Measurements from ENCODE around the gene TMEM88. TPM values are rescaled to one million over a fixed set of nuclear protein-coding genes. Genes with fewer than 3 reads are reported as not detected.
A peak's percentile ranks its signal among the peaks of the same experiment; 100 is the strongest.

The TMEM88 gene
- total and polyA plus RNA-seq, 2 of the 13 experiments (the other 11 are each of a cell fraction or from before 2014, with no cell fraction given): 0.31 to 0.66 TPM

DNA sequence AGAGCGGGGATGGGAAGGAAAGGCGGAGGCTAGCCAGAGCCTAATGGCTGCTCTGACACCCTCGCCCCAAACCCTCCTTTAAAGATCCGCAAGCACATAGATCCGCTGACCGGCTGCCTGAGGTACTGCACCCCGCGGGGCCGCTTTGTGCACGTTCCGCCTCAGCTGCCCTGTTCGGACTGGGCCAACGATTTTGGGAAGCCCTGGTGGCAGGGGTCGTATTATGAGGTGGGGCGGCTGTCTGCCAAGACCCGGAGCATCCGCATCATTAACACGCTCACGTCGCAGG lies 3.6 kb downstream of the TMEM88 start (continued):
- TF ChIP-seq, protein P1, sequence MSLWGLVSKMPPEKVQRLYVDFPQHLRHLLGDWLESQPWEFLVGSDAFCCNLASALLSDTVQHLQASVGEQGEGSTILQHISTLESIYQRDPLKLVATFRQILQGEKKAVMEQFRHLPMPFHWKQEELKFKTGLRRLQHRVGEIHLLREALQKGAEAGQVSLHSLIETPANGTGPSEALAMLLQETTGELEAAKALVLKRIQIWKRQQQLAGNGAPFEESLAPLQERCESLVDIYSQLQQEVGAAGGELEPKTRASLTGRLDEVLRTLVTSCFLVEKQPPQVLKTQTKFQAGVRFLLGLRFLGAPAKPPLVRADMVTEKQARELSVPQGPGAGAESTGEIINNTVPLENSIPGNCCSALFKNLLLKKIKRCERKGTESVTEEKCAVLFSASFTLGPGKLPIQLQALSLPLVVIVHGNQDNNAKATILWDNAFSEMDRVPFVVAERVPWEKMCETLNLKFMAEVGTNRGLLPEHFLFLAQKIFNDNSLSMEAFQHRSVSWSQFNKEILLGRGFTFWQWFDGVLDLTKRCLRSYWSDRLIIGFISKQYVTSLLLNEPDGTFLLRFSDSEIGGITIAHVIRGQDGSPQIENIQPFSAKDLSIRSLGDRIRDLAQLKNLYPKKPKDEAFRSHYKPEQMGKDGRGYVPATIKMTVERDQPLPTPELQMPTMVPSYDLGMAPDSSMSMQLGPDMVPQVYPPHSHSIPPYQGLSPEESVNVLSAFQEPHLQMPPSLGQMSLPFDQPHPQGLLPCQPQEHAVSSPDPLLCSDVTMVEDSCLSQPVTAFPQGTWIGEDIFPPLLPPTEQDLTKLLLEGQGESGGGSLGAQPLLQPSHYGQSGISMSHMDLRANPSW (CRISPR knock-in tag; IDR thresholded peaks at IDR 0.05; ENCODE audit: borderline replicate concordance): no peak
- TF ChIP-seq ZSCAN30 (CRISPR knock-in tag; IDR thresholded peaks at IDR 0.05) (no peak), ZC3H13 (CRISPR knock-in tag; IDR thresholded peaks at IDR 0.05) (no peak), KAT8 (CRISPR knock-in tag; IDR thresholded peaks at IDR 0.05) (0 out of 2 replicates have a peak, but pooled peaks have one; percentile 4), HOXA5 (CRISPR knock-in tag; IDR thresholded peaks at IDR 0.05) (0 out of 2 replicates have a peak, but pooled peaks have one; percentile 38), TBL1XR1 (IDR thresholded peaks at IDR 0.05; ENCODE audit: borderline replicate concordance, low read length, partially characterized antibody) (no peak), NR1H2 (CRISPR knock-in tag; IDR thresholded peaks at IDR 0.05; ENCODE audit: borderline replicate concordance, low read depth) (no peak), U2AF1 (optimal IDR thresholded peaks at IDR 0.05; ENCODE audit: low read depth, low read length) (no peak), PHF5A (CRISPR knock-in tag; IDR thresholded peaks at IDR 0.05; ENCODE audit: low read depth, unreplicated experiment) (no peak), SNRNP70 (IDR thresholded peaks at IDR 0.05; ENCODE audit: low read depth, low read length) (no peak), SCMH1 (CRISPR knock-in tag; IDR thresholded peaks at IDR 0.05; ENCODE audit: borderline replicate concordance) (no peak), SIX1 (CRISPR knock-in tag; IDR thresholded peaks at IDR 0.05; ENCODE audit: borderline replicate concordance) (no peak), KDM2A (CRISPR knock-in tag; IDR thresholded peaks at IDR 0.05; ENCODE audit: borderline replicate concordance, low read depth) (no peak), SMAD3 (CRISPR knock-in tag; IDR thresholded peaks at IDR 0.05) (no peak), FIP1L1 (IDR thresholded peaks at IDR 0.05; ENCODE audit: borderline replicate concordance, insufficient read depth, low read depth, low read length) (no peak), ZNF138 (CRISPR knock-in tag; IDR thresholded peaks at IDR 0.05; ENCODE audit: low read depth) (no peak), ZBTB7B (CRISPR knock-in tag; IDR thresholded peaks at IDR 0.05) (no peak), PRPF4 (IDR thresholded peaks at IDR 0.05; ENCODE audit: low read depth, low read length, poor library complexity, severe bottlenecking) (no peak), ZNF720 (CRISPR knock-in tag; IDR thresholded peaks at IDR 0.05) (no peak), SPEN (CRISPR knock-in tag; IDR thresholded peaks at IDR 0.05; ENCODE audit: low read depth) (0 out of 2 replicates have a peak, but pooled peaks have one; percentile 2), ZBTB20 (CRISPR knock-in tag; IDR thresholded peaks at IDR 0.05; ENCODE audit: borderline replicate concordance, low read depth) (no peak)
- TF ChIP-seq, protein P2, sequence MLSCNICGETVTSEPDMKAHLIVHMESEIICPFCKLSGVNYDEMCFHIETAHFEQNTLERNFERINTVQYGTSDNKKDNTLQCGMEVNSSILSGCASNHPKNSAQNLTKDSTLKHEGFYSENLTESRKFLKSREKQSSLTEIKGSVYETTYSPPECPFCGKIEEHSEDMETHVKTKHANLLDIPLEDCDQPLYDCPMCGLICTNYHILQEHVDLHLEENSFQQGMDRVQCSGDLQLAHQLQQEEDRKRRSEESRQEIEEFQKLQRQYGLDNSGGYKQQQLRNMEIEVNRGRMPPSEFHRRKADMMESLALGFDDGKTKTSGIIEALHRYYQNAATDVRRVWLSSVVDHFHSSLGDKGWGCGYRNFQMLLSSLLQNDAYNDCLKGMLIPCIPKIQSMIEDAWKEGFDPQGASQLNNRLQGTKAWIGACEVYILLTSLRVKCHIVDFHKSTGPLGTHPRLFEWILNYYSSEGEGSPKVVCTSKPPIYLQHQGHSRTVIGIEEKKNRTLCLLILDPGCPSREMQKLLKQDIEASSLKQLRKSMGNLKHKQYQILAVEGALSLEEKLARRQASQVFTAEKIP (CRISPR knock-in tag; IDR thresholded peaks at IDR 0.05; ENCODE audit: borderline replicate concordance): no peak
- TF ChIP-seq, protein P3, sequence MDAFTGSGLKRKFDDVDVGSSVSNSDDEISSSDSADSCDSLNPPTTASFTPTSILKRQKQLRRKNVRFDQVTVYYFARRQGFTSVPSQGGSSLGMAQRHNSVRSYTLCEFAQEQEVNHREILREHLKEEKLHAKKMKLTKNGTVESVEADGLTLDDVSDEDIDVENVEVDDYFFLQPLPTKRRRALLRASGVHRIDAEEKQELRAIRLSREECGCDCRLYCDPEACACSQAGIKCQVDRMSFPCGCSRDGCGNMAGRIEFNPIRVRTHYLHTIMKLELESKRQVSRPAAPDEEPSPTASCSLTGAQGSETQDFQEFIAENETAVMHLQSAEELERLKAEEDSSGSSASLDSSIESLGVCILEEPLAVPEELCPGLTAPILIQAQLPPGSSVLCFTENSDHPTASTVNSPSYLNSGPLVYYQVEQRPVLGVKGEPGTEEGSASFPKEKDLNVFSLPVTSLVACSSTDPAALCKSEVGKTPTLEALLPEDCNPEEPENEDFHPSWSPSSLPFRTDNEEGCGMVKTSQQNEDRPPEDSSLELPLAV (CRISPR knock-in tag; conservative IDR thresholded peaks at IDR 0.05; ENCODE audit: low read depth): no peak
- TF ChIP-seq, protein P4, sequence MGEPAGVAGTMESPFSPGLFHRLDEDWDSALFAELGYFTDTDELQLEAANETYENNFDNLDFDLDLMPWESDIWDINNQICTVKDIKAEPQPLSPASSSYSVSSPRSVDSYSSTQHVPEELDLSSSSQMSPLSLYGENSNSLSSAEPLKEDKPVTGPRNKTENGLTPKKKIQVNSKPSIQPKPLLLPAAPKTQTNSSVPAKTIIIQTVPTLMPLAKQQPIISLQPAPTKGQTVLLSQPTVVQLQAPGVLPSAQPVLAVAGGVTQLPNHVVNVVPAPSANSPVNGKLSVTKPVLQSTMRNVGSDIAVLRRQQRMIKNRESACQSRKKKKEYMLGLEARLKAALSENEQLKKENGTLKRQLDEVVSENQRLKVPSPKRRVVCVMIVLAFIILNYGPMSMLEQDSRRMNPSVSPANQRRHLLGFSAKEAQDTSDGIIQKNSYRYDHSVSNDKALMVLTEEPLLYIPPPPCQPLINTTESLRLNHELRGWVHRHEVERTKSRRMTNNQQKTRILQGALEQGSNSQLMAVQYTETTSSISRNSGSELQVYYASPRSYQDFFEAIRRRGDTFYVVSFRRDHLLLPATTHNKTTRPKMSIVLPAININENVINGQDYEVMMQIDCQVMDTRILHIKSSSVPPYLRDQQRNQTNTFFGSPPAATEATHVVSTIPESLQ (CRISPR knock-in tag; conservative IDR thresholded peaks at IDR 0.05): no peak

Measured in HepG2 (cell line).